A549 (cell line): Measurements from ENCODE around the gene RPS15. TPM values are rescaled to one million over a fixed set of nuclear protein-coding genes. Genes with fewer than 3 reads are reported as not detected.

Experiments
- ATAC-seq, 2 experiments: fragments of 200-7000 bp in 1 of 2; fragments of >200 bp in 1 of 2; cut with Nextera tagmentation in 1 of 2; cut with Tn5 transposase in 1 of 2; 3 replicates each; pipeline versions ENCODE4 v1.8.0 to v1.9.1; 2018 to 2020; ENCODE audit warnings: mild to moderate bottlenecking in 1 of 2, moderate library complexity in 1 of 2
- CTCF ChIA-PET: fragments of 300-600 bp; sonication (Branson Sonifier 250); formaldehyde crosslinking; extraction: SDS; loops from one replicate; lab custom pipeline; 2021; ENCODE audit warnings: antibody characterized with exemption, inconsistent platforms; lab: Yijun Ruan, JAX
- POLR2A ChIA-PET: fragments of 350-600 bp; formaldehyde crosslinking; extraction: SDS; loops from one replicate; lab custom pipeline; 2021; ENCODE audit warnings: antibody characterized with exemption, inconsistent platforms; lab: Yijun Ruan, JAX
- DNase-seq, 2 experiments: peaks; one replicate each; pipeline versions ENCODE4 v3.0.0 to v3.0.0-alpha.2; 2011 to 2016; ENCODE audit warnings: low read depth in 1 of 2, low spot score in 1 of 2
- FAIRE-seq: peaks from 2 replicates; lab custom pipeline; 2011; peaks lifted over from hg19 to GRCh38; lab: Jason Lieb, UNC
- H3K27ac ChIP-seq, 2 experiments: fragments of >200 bp; sonication (Bioruptor Twin); formaldehyde crosslinking; 3 replicates each; pipeline ENCODE4 v1.5.1; 2016 to 2017
- H3K4me1 ChIP-seq: fragments of >200 bp; sonication (Bioruptor Twin); formaldehyde crosslinking; 3 replicates; pipeline ENCODE4 v1.6.1; 2016
- H3K4me2 ChIP-seq: fragments of >200 bp; sonication (Bioruptor Twin); formaldehyde crosslinking; 3 replicates; pipeline ENCODE4 v1.6.1; 2016
- H3K4me3 ChIP-seq: fragments of >200 bp; sonication (Bioruptor Twin); formaldehyde crosslinking; 3 replicates; pipeline ENCODE4 v1.5.1; 2016
- H3K9me3 ChIP-seq: fragments of >200 bp; sonication (Bioruptor Twin); formaldehyde crosslinking; 3 replicates; pipeline ENCODE4 v1.6.1; 2016
- ATOH8 ChIP-seq: fragments of 250-450 bp; sonication (Bioruptor Pico); IDR thresholded peaks from 2 replicates; pipeline ENCODE4 v1.5.0; 2020; ENCODE audit warnings: low read depth, mild to moderate bottlenecking, moderate library complexity
- CHD4 ChIP-seq: fragments of 200-600 bp; sonication (generic); IDR thresholded peaks from 2 replicates; pipeline ENCODE4 v1.6.1; 2016; ENCODE audit warnings: antibody characterized with exemption, mild to moderate bottlenecking, borderline replicate concordance
- EHMT2 ChIP-seq: fragments of 200-600 bp; sonication (generic); IDR thresholded peaks from 2 replicates; pipeline ENCODE4 v1.6.1; 2016; ENCODE audit warnings: antibody characterized with exemption, low read depth, mild to moderate bottlenecking, moderate library complexity
- EP300 ChIP-seq, 2 experiments: fragments of >200 bp; sonication (Bioruptor Twin); formaldehyde crosslinking; IDR thresholded peaks; 2 replicates in 1 of 2; 3 replicates in 1 of 2; pipeline ENCODE4 v1.6.1; 2016 to 2017
- GATA3 ChIP-seq: IDR thresholded peaks from 2 replicates; pipeline ENCODE4 v1.6.1; 2012; ENCODE audit warnings: borderline replicate concordance
- HDAC2 ChIP-seq: fragments of 200-600 bp; sonication (generic); IDR thresholded peaks from 2 replicates; pipeline ENCODE4 v1.6.1; 2016
- HMGXB4 ChIP-seq: fragments of 250-450 bp; sonication (Bioruptor Pico); IDR thresholded peaks from 2 replicates; pipeline ENCODE4 v1.5.0; 2021; ENCODE audit warnings: mild to moderate bottlenecking, moderate library complexity, borderline replicate concordance
- HOXA7 ChIP-seq: fragments of 250-450 bp; sonication (Bioruptor Pico); IDR thresholded peaks from 2 replicates; pipeline ENCODE4 v1.5.0; 2020; ENCODE audit warnings: mild to moderate bottlenecking, moderate library complexity
- HOXB5 ChIP-seq: fragments of 250-450 bp; sonication (Bioruptor Pico); IDR thresholded peaks from 2 replicates; pipeline ENCODE4 v1.5.0; 2020; ENCODE audit warnings: mild to moderate bottlenecking, moderate library complexity
- JUN ChIP-seq, 2 experiments: fragments of >200 bp; sonication (Bioruptor Twin); formaldehyde crosslinking; IDR thresholded peaks; 2 replicates in 1 of 2; 3 replicates in 1 of 2; pipeline ENCODE4 v1.6.1; 2016 to 2017
- KDM1A ChIP-seq: fragments of 200-600 bp; sonication (generic); IDR thresholded peaks from 2 replicates; pipeline ENCODE4 v1.6.1; 2016; ENCODE audit warnings: low read depth, mild to moderate bottlenecking
- KDM5A ChIP-seq: fragments of 200-600 bp; sonication (generic); IDR thresholded peaks from 2 replicates; pipeline ENCODE4 v1.6.1; 2016; ENCODE audit warnings: antibody characterized with exemption, mild to moderate bottlenecking
- MAFK ChIP-seq: fragments of 450-650 bp; IDR thresholded peaks from 2 replicates; pipeline ENCODE4 v1.6.1; 2014; ENCODE audit not compliant: partially characterized antibody
- MAX ChIP-seq: IDR thresholded peaks from 2 replicates; pipeline ENCODE4 v1.6.1; 2012
- NR3C1 ChIP-seq: fragments of >200 bp; sonication (Bioruptor Twin); formaldehyde crosslinking; IDR thresholded peaks from 3 replicates; pipeline ENCODE4 v1.6.1; 2017
- PBX3 ChIP-seq: IDR thresholded peaks from 2 replicates; pipeline ENCODE4 v1.6.1; 2012
- REST ChIP-seq: fragments of 200-600 bp; sonication (generic); IDR thresholded peaks from 2 replicates; pipeline ENCODE4 v1.6.1; 2016; ENCODE audit warnings: antibody characterized with exemption, mild to moderate bottlenecking, moderate library complexity
- TFCP2L1 ChIP-seq: fragments of 250-450 bp; sonication (Bioruptor Pico); IDR thresholded peaks from 2 replicates; pipeline ENCODE4 v1.5.0; 2021; ENCODE audit warnings: mild to moderate bottlenecking
- TP53 ChIP-seq: fragments of 250-450 bp; sonication (Bioruptor Pico); IDR thresholded peaks from 2 replicates; pipeline ENCODE4 v1.5.0; 2021; ENCODE audit warnings: mild to moderate bottlenecking, moderate library complexity
- ZC3H11A ChIP-seq: fragments of 450-650 bp; IDR thresholded peaks from 2 replicates; pipeline ENCODE4 v1.6.1; 2014; ENCODE audit warnings: antibody characterized with exemption, mild to moderate bottlenecking
- WGBS: methylation state at CpG from one replicate; pipeline ENCODE4 v1.1.6; 2017; ENCODE audit errors: missing lambda C conversion rate; 5-methylcytosine and 5-hydroxymethylcytosine counted together
- polyA plus RNA-seq, 4 experiments: library from polyadenylated mRNA; depleted of rRNA in 3 of 4; stranded (reverse); fragments of >200 nt; fragmentation: RNase III in 1 of 4; extraction: RNeasy Plus Mini Kit Qiagen cat#74134 plus additional on column Dnase treatment in 1 of 4; gene quantifications; 2 replicates in 3 of 4; 3 replicates in 1 of 4; pipeline ENCODE4 v1.2.3, GENCODE V29; 2011 to 2017

RPS15 gene
- polyA plus RNA-seq, 2 of the 4 experiments (the other 2 are of a cell fraction), result 525 to 1,458 TPM

GRCh38 chr19:1483979-1484428 lies 45.8 kb downstream of the RPS15 start:
- FAIRE-seq, result no peak
- ATAC-seq, result no peak
- 0 out of 3 replicates have a peak, but pooled peaks cover 4% of the 10 kb centered on the region for H3K4me1 ChIP-seq
- TF ChIP-seq JUN (IDR thresholded peaks at IDR 0.05), result no peak
- no peak for TF ChIP-seq EHMT2
- no peak for TF ChIP-seq TFCP2L1 (CRISPR knock-in tag)
- no peak for TF ChIP-seq KDM1A
- TF ChIP-seq, all 56 proteins: peak for 0
- Histone ChIP-seq H3K4me2 (no peak overlapping the region), H3K4me3 (no peak overlapping the region), H3K9me3 (no peaks in the 10 kb centered on the region), H3K27ac (no peak overlapping the region)
- WGBS, result 75% methylated on average over 5 of the region's 23 CpGs
- POLR2A ChIA-PET, result no interaction called here
- DNase-seq, result no peak
- CTCF ChIA-PET, result no interaction called here

- POLR2A ChIA-PET, result no interaction called here
- no peak for FAIRE-seq
- Histone ChIP-seq H3K4me3 (no peak overlapping the region), H3K27ac (no peak overlapping the region), H3K4me1 (peaks cover 11% of the 10 kb centered on the region; the same call in 2 of the 3 replicates), H3K9me3 (no peaks in the 10 kb centered on the region), H3K4me2 (no peak overlapping the region)
- no peak for ATAC-seq
- CTCF ChIA-PET, result no interaction called here
- 80% methylated on average over 5 of the region's 56 CpGs for WGBS
- TF ChIP-seq ATOH8 (CRISPR knock-in tag), result no peak
- TF ChIP-seq ZC3H11A, result no peak
- no peak for TF ChIP-seq CHD4
- TF ChIP-seq HOXB5 (CRISPR knock-in tag), result no peak
- TF ChIP-seq MAX, result no peak
- no peak for DNase-seq
Measured at GRCh38 chr19:1486720-1487575, 48.8 kb downstream of the RPS15 start.

- TF ChIP-seq HMGXB4 (CRISPR knock-in tag) (no peak), HOXA7 (CRISPR knock-in tag) (no peak)
- ATAC-seq (no peak), DNase-seq (no peak), FAIRE-seq (no peak)
- H3K4me1 ChIP-seq, result peaks cover 18% of the 10 kb centered on the region; the same call in 2 of the 3 replicates
- POLR2A ChIA-PET, result no interaction called here
- H3K4me3 ChIP-seq, result no peak overlapping the region
- H3K9me3 ChIP-seq, result no peaks in the 10 kb centered on the region
- H3K4me2 ChIP-seq, result no peak overlapping the region
- no peak overlapping the region for H3K27ac ChIP-seq
- WGBS, result 78% methylated on average over 9 of the region's 40 CpGs
- CTCF ChIA-PET, result no interaction called here
Measured at GRCh38 chr19:1487576-1488281, 49.5 kb downstream of the RPS15 start.

GRCh38 chr19:1488282-1488601 lies 50.0 kb downstream of the RPS15 start:
- no peak overlapping the region for H3K27ac ChIP-seq
- DNase-seq, result no peak
- no peak for TF ChIP-seq NR3C1
- no peak for TF ChIP-seq REST
- TF ChIP-seq PBX3, result no peak
- TF ChIP-seq GATA3, result no peak
- no peak for TF ChIP-seq EP300 (IDR thresholded peaks at IDR 0.05)
- TF ChIP-seq ATOH8 (CRISPR knock-in tag), result no peak
- no peak for TF ChIP-seq JUN (IDR thresholded peaks at IDR 0.05)
- TF ChIP-seq MAFK, result no peak
- no peak for TF ChIP-seq HDAC2
- no peak for TF ChIP-seq KDM5A
- no peak for TF ChIP-seq TP53

More at GRCh38 chr19:1488282-1488601, 50.0 kb downstream of the RPS15 start:
- Histone ChIP-seq H3K4me2 (no peak overlapping the region), H3K4me3 (no peak overlapping the region), H3K4me1 (peaks cover 18% of the 10 kb centered on the region; the same call in 2 of the 3 replicates), H3K9me3 (no peaks in the 10 kb centered on the region)
- WGBS, result 94% methylated on average over 6 of the region's 11 CpGs
- ATAC-seq (no peak), FAIRE-seq (no peak)
- CTCF ChIA-PET, result no interaction called here
- POLR2A ChIA-PET, result no interaction called here
